Smooth muscle cell (in vitro differentiated cells): ENCODE data around the gene KCNQ2. TPM values are rescaled to one million over a fixed set of nuclear protein-coding genes. Genes with fewer than 3 reads are reported as not detected.

ENCODE experiments used
- DNase-seq: peaks from one replicate; lab custom pipeline; 2025; ENCODE audit not compliant: unreplicated experiment; lab: John Stamatoyannopoulos, UW
- H2AFZ ChIP-seq: fragments of 200-600 bp; sonication (generic); 2 replicates; pipeline ENCODE4 v1.6.0; 2016; ENCODE audit warnings: antibody characterized with exemption, low read depth, mild to moderate bottlenecking
- H3F3A ChIP-seq: fragments of 200-600 bp; sonication (generic); 2 replicates; pipeline ENCODE4 v1.6.0; 2017; ENCODE audit warnings: antibody characterized with exemption, low read depth
- H3K27ac ChIP-seq: fragments of 200-600 bp; sonication (generic); 2 replicates; pipeline ENCODE4 v1.5.1; 2016; ENCODE audit warnings: low read depth, mild to moderate bottlenecking
- H3K27me3 ChIP-seq: fragments of 200-600 bp; sonication (generic); 2 replicates; pipeline ENCODE4 v1.6.1; 2016; ENCODE audit warnings: low read depth, mild to moderate bottlenecking
- H3K36me3 ChIP-seq: fragments of 200-600 bp; sonication (generic); 2 replicates; pipeline ENCODE4 v1.5.1; 2016; ENCODE audit warnings: low read depth
- H3K4me1 ChIP-seq: fragments of 200-600 bp; sonication (generic); 2 replicates; pipeline ENCODE4 v1.5.1; 2016; ENCODE audit warnings: low read depth
- H3K4me2 ChIP-seq: fragments of 200-600 bp; sonication (generic); 2 replicates; pipeline ENCODE4 v1.6.0; 2016; ENCODE audit warnings: mild to moderate bottlenecking
- H3K4me3 ChIP-seq: fragments of 200-600 bp; sonication (generic); 2 replicates; pipeline ENCODE4 v1.5.1; 2016; ENCODE audit warnings: mild to moderate bottlenecking
- H3K79me2 ChIP-seq: fragments of 200-600 bp; sonication (generic); 2 replicates; pipeline ENCODE4 v1.6.0; 2016; ENCODE audit warnings: low read depth, mild to moderate bottlenecking
- H3K9ac ChIP-seq: fragments of 200-600 bp; sonication (generic); 2 replicates; pipeline ENCODE4 v1.6.0; 2016; ENCODE audit warnings: low read depth
- H3K9me3 ChIP-seq: fragments of 200-600 bp; sonication (generic); replicated peaks from 2 replicates; pipeline ENCODE4 v1.5.1; 2016; ENCODE audit warnings: low read depth
- H4K20me1 ChIP-seq: fragments of 200-600 bp; sonication (generic); 2 replicates; pipeline ENCODE4 v1.6.0; 2016; ENCODE audit warnings: low read depth
- CTCF ChIP-seq: fragments of 200-600 bp; sonication (generic); IDR thresholded peaks from 2 replicates; pipeline ENCODE4 v1.5.1; 2017; ENCODE audit warnings: borderline replicate concordance, mild to moderate bottlenecking, antibody characterized with exemption; ENCODE audit not compliant: insufficient read depth, poor library complexity, severe bottlenecking
- WGBS: methylation state at CpG from one replicate; pipeline ENCODE4 v1.1.7; 2016; ENCODE audit warnings: low lambda C conversion rate; 5-methylcytosine and 5-hydroxymethylcytosine counted together
- polyA plus RNA-seq: library from polyadenylated mRNA; unstranded; fragments of >200 nt; fragmentation: Nextera tagmentation; extraction: Ambion mirVana; gene quantifications from 2 replicates; pipeline ENCODE4 v1.2.1, GENCODE V29; 2016
- total RNA-seq: library from RNA; depleted of rRNA; stranded (reverse); fragments of >200 nt; gene quantifications from 2 replicates; pipeline ENCODE4 v1.2.3, GENCODE V29; 2014

The KCNQ2 gene
- total and polyA plus RNA-seq, 2 experiments from 2014 or later: 5.1 to 5.7 TPM

DNA sequence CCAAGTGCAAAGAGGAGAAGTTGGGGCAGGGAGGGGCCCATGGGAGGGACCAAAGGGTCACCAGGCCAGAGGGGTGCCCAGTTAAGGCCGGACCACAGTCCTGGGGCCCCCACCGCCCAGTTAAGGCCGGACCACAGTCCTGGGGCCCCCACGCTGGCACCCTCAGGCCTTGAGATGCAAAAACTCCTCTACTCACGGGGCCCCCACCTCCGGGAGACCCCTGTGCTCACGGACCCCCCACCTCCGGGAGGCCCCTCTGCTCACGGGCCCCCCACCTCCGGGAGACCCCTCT, 16.9 kb downstream of the KCNQ2 start:
- no peaks in the 10 kb centered on the region for H3K36me3 ChIP-seq
- DNase-seq: no peak

GRCh38 chr20:63454731-63455567, 17.5 kb downstream of the KCNQ2 start:
- DNase-seq: no peak
- no peaks in the 10 kb centered on the region for H3K27me3 ChIP-seq
- H3K4me2 ChIP-seq: peak overlapping the region; percentile 79
- H4K20me1 ChIP-seq: no peaks in the 10 kb centered on the region
- no peaks in the 10 kb centered on the region for H3K36me3 ChIP-seq
- no peak for TF ChIP-seq CTCF
- H2AFZ ChIP-seq: no peak overlapping the region
- H3K9me3 ChIP-seq: no peaks in the 10 kb centered on the region
- H3K79me2 ChIP-seq: no peaks in the 10 kb centered on the region
- no peak overlapping the region for H3K27ac ChIP-seq
- no peak overlapping the region for H3K9ac ChIP-seq
- H3K4me1 ChIP-seq: peaks cover 14% of the 10 kb centered on the region
- WGBS: 69% methylated on average over 35 of the region's 35 CpGs
- no peaks in the 10 kb centered on the region for H3F3A ChIP-seq
- H3K4me3 ChIP-seq: no peak overlapping the region

More for the DNA sequence above, 16.9 kb downstream of the KCNQ2 start:
- H3K9me3 ChIP-seq: no peaks in the 10 kb centered on the region
- H3K27ac ChIP-seq: no peak overlapping the region
- WGBS: no CpG with 5 or more reads among the region's 10 CpGs
- H3K4me1 ChIP-seq: peaks cover 14% of the 10 kb centered on the region
- no peak for TF ChIP-seq CTCF
- H2AFZ ChIP-seq: no peak overlapping the region
- no peak overlapping the region for H3K4me3 ChIP-seq
- no peaks in the 10 kb centered on the region for H3K27me3 ChIP-seq
- H3K4me2 ChIP-seq: no peak overlapping the region
- no peaks in the 10 kb centered on the region for H3K79me2 ChIP-seq
- H4K20me1 ChIP-seq: no peaks in the 10 kb centered on the region
- H3F3A ChIP-seq: no peaks in the 10 kb centered on the region
- no peak overlapping the region for H3K9ac ChIP-seq

- peaks cover 14% of the 10 kb centered on the region for H3K4me1 ChIP-seq
- H3K27ac ChIP-seq: no peak overlapping the region
- no peaks in the 10 kb centered on the region for H3K27me3 ChIP-seq
- TF ChIP-seq CTCF: no peak
- H3F3A ChIP-seq: no peaks in the 10 kb centered on the region
- no peak overlapping the region for H2AFZ ChIP-seq
- DNase-seq: no peak
- 88% methylated on average over 28 of the region's 46 CpGs for WGBS
- H3K4me3 ChIP-seq: no peak overlapping the region
- no peaks in the 10 kb centered on the region for H3K79me2 ChIP-seq
- no peak overlapping the region for H3K9ac ChIP-seq
- no peaks in the 10 kb centered on the region for H3K36me3 ChIP-seq
- no peaks in the 10 kb centered on the region for H4K20me1 ChIP-seq
- H3K4me2 ChIP-seq: no peak overlapping the region
- H3K9me3 ChIP-seq: no peaks in the 10 kb centered on the region
These were observed 19.5 kb downstream of the KCNQ2 start for GRCh38 chr20:63452821-63453523.

DNA sequence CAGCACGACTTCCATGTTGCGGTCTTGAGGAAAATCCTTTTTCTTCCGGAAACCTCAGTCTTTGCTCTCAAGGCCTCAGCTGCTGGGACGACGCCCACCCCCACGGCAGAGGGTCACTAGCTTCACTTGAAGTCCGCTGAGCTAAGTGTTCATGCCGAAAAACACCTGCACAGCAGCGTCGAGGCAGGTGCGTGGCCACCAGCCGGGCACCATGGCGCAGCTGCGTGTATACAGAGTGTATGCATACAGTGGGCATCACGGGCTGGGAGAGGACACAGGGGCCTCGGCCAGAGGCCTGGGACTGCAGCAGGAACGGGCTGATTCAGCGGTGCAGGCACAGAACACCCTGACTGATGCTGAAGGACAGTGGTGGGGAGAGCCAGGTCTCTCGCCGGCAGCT, 20.1 kb downstream of the KCNQ2 start:
- DNase-seq: no peak
- no peak overlapping the region for H3K4me2 ChIP-seq
- H3K27me3 ChIP-seq: no peaks in the 10 kb centered on the region
- no peaks in the 10 kb centered on the region for H3F3A ChIP-seq
- no peak overlapping the region for H3K9ac ChIP-seq
- no peak overlapping the region for H3K27ac ChIP-seq
- TF ChIP-seq CTCF: no peak
- H3K4me3 ChIP-seq: no peak overlapping the region
- no peaks in the 10 kb centered on the region for H4K20me1 ChIP-seq
- H3K9me3 ChIP-seq: no peaks in the 10 kb centered on the region
- peaks cover 14% of the 10 kb centered on the region for H3K4me1 ChIP-seq
- no peaks in the 10 kb centered on the region for H3K36me3 ChIP-seq
- no peaks in the 10 kb centered on the region for H3K79me2 ChIP-seq
- WGBS: 94% methylated on average over 20 of the region's 20 CpGs
- no peak overlapping the region for H2AFZ ChIP-seq
